GM21786 (cell line): ENCODE data around the gene RRBP1.

Source experiments
- ATAC-seq: cut with Tn5 transposase; IDR thresholded peaks from one replicate; pipeline ENCODE4 v1.9.1; 2021; ENCODE audit not compliant: unreplicated experiment

The RRBP1 gene

DNA sequence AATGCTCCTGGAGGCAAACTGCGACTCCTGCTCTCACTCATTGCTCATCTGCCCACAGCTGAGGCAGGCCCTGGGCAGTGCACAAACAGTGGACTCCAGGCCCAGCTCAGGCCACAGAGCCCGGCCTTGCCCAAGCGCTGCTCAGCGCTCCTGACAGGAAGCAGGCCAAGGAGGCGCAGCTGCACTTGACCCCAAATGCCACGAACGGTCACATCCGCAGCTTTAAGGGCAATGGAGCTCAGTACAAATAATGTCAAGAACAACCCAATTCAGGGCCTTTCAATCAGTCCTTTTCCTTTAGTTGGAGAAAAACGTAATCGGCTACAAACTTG lies 33.8 kb downstream of the RRBP1 start:
- no peak for ATAC-seq

- no peak for ATAC-seq
Measured at GRCh38 chr20:17647391-17648314, 34.4 kb downstream of the RRBP1 start.

DNA sequence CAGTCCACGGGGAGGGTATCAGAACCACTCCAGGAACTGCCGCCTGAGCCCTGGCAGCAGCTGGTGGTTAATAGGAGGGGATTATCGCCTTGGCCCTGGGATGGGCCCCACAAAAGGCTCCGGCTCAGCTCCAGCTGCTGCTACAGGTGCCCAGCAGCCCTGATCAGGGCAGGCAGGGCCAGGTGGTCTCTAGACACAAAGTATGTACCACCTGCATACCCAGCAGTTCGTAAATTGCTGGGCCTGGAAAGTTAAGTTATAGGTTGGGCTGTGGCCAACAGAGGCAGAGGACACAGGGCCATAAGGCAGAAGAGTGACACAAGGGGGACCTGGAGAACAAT lies 35.1 kb downstream of the RRBP1 start:
- no peak for ATAC-seq

GRCh38 chr20:17646209-17646960 lies 35.7 kb downstream of the RRBP1 start:
- ATAC-seq: no peak

GRCh38 chr20:17645546-17646208 lies 36.4 kb downstream of the RRBP1 start:
- no peak for ATAC-seq

GRCh38 chr20:17645010-17645409 lies 37.0 kb downstream of the RRBP1 start:
- ATAC-seq: no peak

DNA sequence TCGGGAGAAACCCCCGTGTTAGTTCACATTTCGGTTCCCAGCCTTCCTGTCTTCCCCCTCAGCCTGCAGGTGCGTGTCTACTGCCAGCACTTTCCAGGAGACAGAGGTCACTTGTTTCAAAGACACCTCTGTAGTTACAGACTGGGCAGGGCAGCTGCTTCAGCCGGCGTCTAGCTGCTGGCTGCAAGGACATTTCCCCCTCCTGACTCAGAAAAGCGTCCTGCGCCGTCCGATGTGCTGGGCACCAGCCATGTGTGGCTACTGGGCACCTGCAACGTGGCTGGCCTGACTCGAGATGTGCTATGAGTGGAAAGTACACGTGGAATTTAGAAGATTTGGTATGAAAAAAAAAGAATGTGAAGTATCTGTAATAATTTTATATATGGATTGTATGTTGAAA lies 37.6 kb downstream of the RRBP1 start:
- ATAC-seq: no peak

DNA sequence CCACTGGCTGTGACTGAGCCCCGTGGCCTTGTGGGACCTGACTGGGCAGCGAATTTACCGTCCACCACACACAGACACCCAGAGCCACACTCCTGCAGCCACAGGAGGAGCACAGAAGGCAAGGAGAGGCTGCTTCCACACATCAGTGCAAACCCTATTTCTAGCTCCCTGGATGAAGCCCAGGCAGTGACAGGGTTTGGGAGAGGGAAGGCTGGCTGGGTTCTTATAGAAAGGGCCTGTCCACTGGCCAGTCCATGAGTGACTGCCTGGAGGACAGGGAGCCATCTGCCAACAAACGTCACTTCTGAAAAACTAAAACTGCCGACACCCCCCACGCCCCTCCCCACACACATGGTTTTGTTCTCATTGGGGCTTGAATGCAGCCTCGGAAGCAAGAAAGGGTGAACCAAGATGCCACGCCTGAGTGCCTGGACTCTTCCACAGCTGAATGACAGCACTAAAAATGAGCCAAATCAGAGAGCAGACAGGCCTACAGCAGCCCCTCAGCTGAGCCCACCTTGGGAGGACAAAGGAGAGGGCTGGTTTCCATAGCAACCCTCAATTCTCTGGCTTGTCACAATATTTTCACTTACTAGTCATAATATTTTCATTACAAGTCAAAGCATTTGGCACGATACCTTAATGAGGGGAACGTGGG lies 38.4 kb downstream of the RRBP1 start:
- ATAC-seq: no peak

- no peak for ATAC-seq
Measured at GRCh38 chr20:17642404-17643269, 39.4 kb downstream of the RRBP1 start.

DNA sequence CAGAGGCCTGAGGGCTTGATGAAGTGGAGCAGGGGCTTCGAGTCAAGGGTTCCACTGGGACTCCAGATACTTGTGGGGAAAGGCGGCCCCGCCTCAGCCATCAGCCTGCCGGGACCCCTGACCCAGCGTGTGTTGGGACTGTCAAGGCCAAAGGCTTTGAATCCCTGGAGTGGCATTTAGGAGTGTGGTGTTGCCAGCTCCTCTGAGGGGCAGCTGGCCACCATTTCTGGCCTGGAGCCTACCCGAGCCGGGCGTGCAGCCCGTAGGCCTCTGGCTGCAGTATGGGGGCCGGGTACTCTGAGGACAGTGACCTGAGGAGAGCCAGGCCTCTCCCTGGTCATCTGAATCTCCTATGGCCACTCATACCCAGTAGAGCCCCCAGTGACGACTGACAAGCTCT lies 40.0 kb downstream of the RRBP1 start:
- ATAC-seq: no peak

- ATAC-seq: no peak
Measured at GRCh38 chr20:17641520-17641964, 40.5 kb downstream of the RRBP1 start.

DNA sequence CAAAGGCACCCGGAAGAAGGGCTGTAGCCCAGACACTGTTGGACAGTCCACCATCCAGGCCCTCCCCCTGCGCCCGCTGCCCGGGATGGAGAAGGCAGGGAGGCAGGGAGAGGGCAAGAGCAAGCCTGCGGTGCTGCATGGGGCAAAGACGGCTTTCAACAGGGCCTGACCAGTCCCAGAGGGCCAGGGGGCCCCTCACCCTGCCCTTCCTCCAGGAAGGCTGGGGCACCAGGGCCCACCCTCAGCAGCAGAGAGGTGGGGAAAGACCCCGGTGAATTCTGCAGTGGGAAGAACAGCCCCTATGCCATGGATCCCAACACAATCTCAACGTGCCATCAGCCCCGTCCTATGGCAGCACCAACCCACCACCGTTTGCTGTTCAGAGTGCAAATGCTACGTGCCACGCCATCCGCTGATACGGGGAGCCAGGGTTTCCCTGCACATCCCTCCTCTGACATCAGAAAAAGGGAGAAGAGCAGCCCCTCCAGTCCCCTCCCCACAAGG lies 41.1 kb downstream of the RRBP1 start:
- no peak for ATAC-seq

DNA sequence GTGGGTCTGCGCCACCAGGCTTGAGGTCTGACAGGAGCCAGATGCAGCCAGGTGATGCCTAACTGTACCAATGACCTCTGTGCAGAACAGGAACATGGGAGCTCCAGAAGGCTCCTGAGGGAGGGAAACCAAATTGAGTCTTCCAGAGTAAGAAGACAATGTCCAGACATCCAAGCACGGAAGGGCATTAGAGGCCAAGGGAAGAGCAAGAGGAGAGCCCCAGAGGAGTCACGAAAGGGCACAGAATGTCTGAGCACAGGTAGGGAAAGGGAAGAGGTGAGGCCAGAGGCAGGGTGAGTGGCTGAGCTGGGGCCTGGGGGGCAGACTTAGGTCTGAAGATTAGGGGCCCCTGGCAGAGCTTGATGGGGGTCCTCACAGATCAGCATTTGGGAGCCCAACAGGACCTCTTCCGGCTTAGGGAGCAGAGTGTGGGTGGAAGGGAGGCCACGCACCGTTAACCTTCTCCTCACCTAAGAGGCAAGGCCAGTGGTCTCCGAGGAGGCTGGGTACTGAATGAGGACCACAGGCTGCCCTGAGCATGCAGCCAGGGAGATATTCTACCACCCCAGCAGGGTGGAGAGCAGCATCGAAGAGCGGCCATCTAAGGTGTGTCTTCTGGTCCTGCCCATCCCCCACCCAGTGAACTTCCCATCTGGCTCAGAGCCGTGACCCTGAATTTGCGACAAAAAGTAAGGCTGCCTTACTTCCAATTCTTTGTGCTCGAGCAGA lies 41.7 kb downstream of the RRBP1 start:
- ATAC-seq: no peak

DNA sequence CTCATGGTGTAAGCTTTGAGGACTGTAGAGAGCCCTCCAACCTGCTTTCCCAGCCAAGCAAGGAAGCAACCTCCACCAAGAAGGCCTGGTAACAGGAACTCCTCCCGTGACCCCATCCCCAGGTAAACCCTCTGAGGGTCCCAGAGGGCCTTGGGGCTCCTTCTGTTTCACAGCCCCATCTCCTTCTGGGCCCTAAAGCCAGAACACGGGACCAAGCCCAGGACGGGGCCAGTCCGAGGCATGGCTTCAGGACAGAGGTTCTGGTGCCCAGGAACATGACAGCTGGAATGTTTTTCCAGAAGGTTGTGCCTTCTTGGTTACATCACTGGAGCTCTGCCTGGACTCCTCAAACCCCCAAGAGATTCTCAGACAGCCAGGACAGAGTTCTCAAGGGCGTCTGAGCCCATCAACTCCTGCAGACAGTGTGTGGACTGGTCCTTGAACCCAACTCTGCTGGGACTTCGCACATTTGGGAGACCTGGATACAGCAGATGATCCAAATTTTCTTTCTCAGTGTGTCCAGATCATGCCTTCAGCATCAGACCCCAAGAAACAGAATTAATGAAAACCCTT lies 43.1 kb downstream of the RRBP1 start:
- ATAC-seq: no peak

DNA sequence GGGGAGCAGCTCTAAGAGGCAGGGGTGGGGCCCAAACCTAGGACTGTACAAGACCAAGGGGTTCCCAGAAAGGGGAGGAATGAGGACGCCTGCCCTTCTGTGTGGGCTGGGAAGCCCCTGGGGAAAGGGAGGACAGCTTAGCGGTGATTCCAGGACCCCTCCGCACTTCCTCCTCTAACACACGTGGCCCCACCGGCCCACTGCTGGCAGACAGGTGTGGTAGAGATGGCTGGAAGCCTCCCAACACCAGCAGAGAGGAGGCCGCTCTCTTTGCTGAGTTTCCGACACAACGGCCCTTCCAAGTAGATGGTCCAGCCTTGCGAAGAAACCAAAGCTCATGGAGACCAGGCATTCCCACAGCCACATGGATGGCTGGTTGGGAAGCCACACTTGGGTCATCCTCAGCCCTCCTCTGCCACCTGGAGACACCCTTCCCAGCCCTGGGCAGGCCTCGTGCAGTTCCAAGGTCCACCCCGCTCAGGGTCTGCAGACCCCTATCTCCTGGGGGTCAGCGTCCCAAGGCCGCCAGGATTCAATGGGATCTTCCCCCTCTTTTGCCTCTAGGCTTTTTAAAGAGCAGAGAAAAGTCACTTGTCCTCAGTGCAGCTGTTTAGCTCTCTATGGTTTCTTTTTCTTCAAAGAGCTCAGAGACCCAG lies 43.9 kb downstream of the RRBP1 start:
- ATAC-seq: no peak

GRCh38 chr20:17637413-17637780 lies 44.6 kb downstream of the RRBP1 start:
- ATAC-seq: no peak

DNA sequence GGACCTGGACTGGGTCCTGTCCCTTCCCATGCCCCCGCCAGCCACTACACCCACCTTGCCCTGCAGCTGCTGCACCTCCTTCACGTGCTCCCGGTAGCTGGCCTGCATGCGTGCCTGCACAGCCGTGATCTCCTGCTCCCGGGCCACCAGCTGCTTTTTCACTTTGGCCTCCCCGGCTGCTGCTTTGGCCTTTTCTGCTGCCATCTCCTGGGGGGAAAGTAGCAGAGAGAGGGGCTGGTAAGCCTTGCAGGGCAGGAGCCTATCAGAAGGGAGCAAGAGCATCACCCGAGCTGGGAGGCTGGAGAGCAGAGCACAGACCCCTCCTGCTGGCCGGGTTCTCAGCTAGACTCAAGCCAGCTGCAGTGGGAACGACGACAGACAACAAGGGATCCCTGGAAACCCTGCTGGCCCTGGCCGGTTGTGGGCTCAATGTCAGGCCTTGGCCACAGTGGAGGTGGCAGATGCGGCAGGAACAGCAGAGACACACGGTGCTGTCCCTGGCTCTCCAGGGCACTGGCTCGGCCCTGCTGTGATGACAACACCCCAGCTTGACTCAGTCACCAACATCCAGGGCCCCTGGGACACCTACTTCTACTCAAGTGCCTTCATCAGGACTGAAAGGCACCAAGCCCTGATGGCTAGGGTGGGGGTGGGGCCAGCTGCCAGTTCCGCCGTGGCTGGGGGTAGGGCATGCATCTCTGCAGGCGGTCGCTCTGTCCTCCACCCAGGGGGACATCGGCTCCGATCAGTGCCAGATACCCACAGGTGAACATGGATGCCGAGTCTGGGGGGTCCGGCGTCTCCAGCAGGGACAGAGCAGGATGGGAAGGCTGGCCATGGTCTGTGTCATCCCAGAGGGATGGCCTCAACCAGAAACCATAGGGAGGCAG lies 45.3 kb downstream of the RRBP1 start:
- no peak for ATAC-seq
